K562 (cell line): ENCODE results near the gene SUPT5H. TPM values are rescaled to one million over a fixed set of nuclear protein-coding genes. Genes with fewer than 3 reads are reported as not detected.

Source experiments
- CBFB ChIP-seq: sonication (generic); formaldehyde crosslinking; IDR thresholded peaks from 2 replicates; pipeline ENCODE4 v1.4.0; 2020; ENCODE audit warnings: mild to moderate bottlenecking, missing genetic modification reagents
- CCAR2 ChIP-seq: fragments of 200-400 bp; formaldehyde crosslinking; IDR thresholded peaks from 2 replicates; pipeline ENCODE4 v1.6.1; 2017; ENCODE audit warnings: mild to moderate bottlenecking, low read depth, low read length
- DACH1 ChIP-seq: fragments of 450-650 bp; IDR thresholded peaks from 2 replicates; pipeline ENCODE4 v1.6.1; 2018; ENCODE audit not compliant: partially characterized antibody
- GATAD2A ChIP-seq: fragments of 450-650 bp; IDR thresholded peaks from 2 replicates; pipeline ENCODE4 v1.6.1; 2017
- MECOM ChIP-seq: fragments of 250-450 bp; sonication (Bioruptor Pico); IDR thresholded peaks from 2 replicates; pipeline ENCODE4 v1.8.0; 2022; ENCODE audit warnings: inconsistent platforms
- MIER1 ChIP-seq: fragments of 450-650 bp; IDR thresholded peaks from 2 replicates; pipeline ENCODE4 v1.6.1; 2016; ENCODE audit warnings: antibody characterized with exemption, mild to moderate bottlenecking, low read depth
- MYC ChIP-seq, 2 experiments: fragments of 250-450 bp in 1 of 2; sonication (Bioruptor Pico) in 1 of 2; IDR thresholded peaks; 2 replicates each; pipeline versions ENCODE4 v1.5.1 to v1.6.1; 2012 to 2021; ENCODE audit warnings: low read depth in 2 of 2, borderline replicate concordance in 1 of 2, improper control_type of control experiment in 1 of 2, low read length in 1 of 2, mild to moderate bottlenecking in 1 of 2, moderate library complexity in 1 of 2
- NCOA1 ChIP-seq: fragments of 450-650 bp; IDR thresholded peaks from 2 replicates; pipeline ENCODE4 v1.6.1; 2016; ENCODE audit warnings: low read depth
- NCOA6 ChIP-seq: fragments of 450-650 bp; IDR thresholded peaks from 2 replicates; pipeline ENCODE4 v1.6.1; 2017; ENCODE audit warnings: mild to moderate bottlenecking
- NFATC3 ChIP-seq: fragments of 450-650 bp; IDR thresholded peaks from 2 replicates; pipeline ENCODE4 v1.6.1; 2017; ENCODE audit warnings: mild to moderate bottlenecking
- SMARCC2 ChIP-seq: fragments of 450-650 bp; IDR thresholded peaks from 2 replicates; pipeline ENCODE4 v1.6.1; 2017; ENCODE audit warnings: antibody characterized with exemption, moderate library complexity, mild to moderate bottlenecking, low read depth
- TEAD2 ChIP-seq: fragments of 450-650 bp; IDR thresholded peaks from 2 replicates; pipeline ENCODE4 v1.6.1; 2016; ENCODE audit warnings: missing genetic modification characterization, control low read depth, missing compliant biosample characterization
- U2AF1 ChIP-seq: fragments of 200-400 bp; formaldehyde crosslinking; optimal IDR thresholded peaks from 2 replicates; pipeline ENCODE3; 2017; ENCODE audit warnings: mild to moderate bottlenecking, low read depth, low read length, moderate library complexity
- XRCC5 ChIP-seq: fragments of 200-400 bp; formaldehyde crosslinking; IDR thresholded peaks from 2 replicates; pipeline ENCODE4 v1.6.1; 2017; ENCODE audit warnings: low read depth, mild to moderate bottlenecking, low read length
- ZNF232 ChIP-seq: sonication (generic); formaldehyde crosslinking; IDR thresholded peaks from 2 replicates; pipeline ENCODE4 v1.8.0; 2022; ENCODE audit warnings: mild to moderate bottlenecking, missing genetic modification reagents
- ZNF347 ChIP-seq: fragments of 450-650 bp; formaldehyde crosslinking; IDR thresholded peaks from 2 replicates; pipeline ENCODE4 v1.4.0; 2020; ENCODE audit warnings: low read depth, mild to moderate bottlenecking, moderate library complexity
- ZNF586 ChIP-seq: fragments of 450-650 bp; formaldehyde crosslinking; conservative IDR thresholded peaks from 2 replicates; pipeline ENCODE4 v1.4.0; 2020; ENCODE audit warnings: mild to moderate bottlenecking, moderate library complexity
- ZNF785 ChIP-seq: fragments of 250-450 bp; sonication (Bioruptor Pico); IDR thresholded peaks from 2 replicates; pipeline ENCODE4 v1.4.0; 2020; ENCODE audit warnings: mild to moderate bottlenecking
- polyA plus RNA-seq, 8 experiments: library from polyadenylated mRNA; depleted of rRNA in 4 of 8; stranded (reverse) in 5 of 8; unstranded in 3 of 8; fragments of >200 nt; fragmentation: Nextera tagmentation in 2 of 8; fragmentation: Illumina TruSeq in 1 of 8; extraction: Ambion mirVana in 2 of 8; extraction: Trizol in 1 of 8; gene quantifications; 2 replicates each; pipeline versions ENCODE4 v1.2.1 to v1.2.3, GENCODE V29; 2011 to 2014; ENCODE audit warnings: inconsistent platforms in 1 of 8, missing spikeins in 1 of 8
- total RNA-seq, 7 experiments: library from RNA; depleted of rRNA in 6 of 7; stranded (reverse); fragments of >200 nt in 6 of 7; fragmentation: Illumina TruSeq in 2 of 7; extraction: Trizol in 2 of 7; gene quantifications; 2 replicates each; pipeline versions ENCODE4 v1.2.1 to v1.2.3, GENCODE V29; 2011 to 2021; ENCODE audit warnings: low replicate concordance in 1 of 7
- TF ChIP-seq, protein P1 (sequence below), 2 experiments: fragments of 450-650 bp; IDR thresholded peaks; 2 replicates each; pipeline ENCODE4 v1.6.1; 2018; ENCODE audit warnings: mild to moderate bottlenecking in 2 of 2, low read depth in 1 of 2; ENCODE audit not compliant: partially characterized antibody in 2 of 2
- TF ChIP-seq, protein P2 (sequence below): fragments of 250-450 bp; sonication (Bioruptor Pico); IDR thresholded peaks from 2 replicates; pipeline ENCODE4 v1.4.0; 2020; ENCODE audit warnings: mild to moderate bottlenecking
- TF ChIP-seq, protein P3 (sequence below), 2 experiments: IDR thresholded peaks; 2 replicates each; pipeline ENCODE4 v1.6.1; 2011; ENCODE audit warnings: borderline replicate concordance in 1 of 2, control low read depth in 1 of 2, low read depth in 1 of 2, low read length in 1 of 2, mild to moderate bottlenecking in 1 of 2, mixed read lengths in 1 of 2, moderate library complexity in 1 of 2; ENCODE audit not compliant: insufficient read depth in 1 of 2, insufficient read length in 1 of 2, poor library complexity in 1 of 2, severe bottlenecking in 1 of 2; ENCODE audit errors: extremely low read depth in 1 of 2

Gene SUPT5H
- total and polyA plus RNA-seq, 9 of the 15 experiments (the other 6 are each of a cell fraction or from before 2014, with no cell fraction given): 13.3 to 85.9 (median 35.9) TPM

DNA sequence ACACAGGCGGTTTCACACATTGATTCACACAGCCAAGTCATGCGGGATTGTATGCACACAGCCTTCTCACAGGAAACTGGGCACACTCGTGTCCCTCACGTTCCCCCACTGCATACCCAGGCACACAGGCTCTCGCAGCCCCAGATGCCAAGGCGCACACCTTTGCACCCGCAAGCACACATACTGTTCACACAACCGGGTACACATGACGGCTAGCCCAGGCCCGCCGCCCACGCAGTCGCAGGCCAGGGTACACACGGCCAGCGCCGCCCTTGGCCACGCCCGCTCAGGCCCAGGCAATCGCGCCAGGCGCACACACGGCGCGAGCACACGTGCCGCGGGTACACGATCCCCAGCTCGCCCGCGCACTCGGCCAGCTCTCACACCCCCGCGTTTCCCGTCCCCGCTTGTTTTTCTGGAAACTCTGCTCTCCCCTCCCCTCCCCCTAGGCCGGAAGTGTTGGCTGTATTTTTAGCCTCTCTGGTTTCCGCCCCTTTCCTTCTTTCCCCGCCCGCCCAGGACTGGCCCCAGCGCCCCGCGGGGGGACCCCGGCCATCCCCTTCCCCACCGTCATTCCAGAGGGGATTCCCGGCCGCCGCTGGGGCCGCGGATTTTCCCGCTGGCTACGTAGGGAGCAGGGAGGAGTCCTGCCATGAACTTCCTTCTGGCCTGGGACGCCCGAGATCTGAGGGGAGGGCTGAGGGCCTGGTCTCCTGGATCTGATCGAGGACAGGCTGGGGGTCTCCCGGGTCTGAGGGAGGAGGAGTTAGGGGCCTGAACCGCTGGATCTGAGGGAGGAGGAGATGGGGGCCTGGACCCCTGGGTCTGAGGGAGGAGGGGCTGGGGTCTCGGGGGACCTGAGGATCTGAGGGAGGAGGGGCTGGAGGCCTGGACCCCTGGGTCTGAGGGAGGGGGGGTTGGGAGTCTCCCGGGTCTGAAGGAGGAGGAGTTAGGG is 42.8 kb upstream of the SUPT5H start (continued):
- TF ChIP-seq, protein P1, sequence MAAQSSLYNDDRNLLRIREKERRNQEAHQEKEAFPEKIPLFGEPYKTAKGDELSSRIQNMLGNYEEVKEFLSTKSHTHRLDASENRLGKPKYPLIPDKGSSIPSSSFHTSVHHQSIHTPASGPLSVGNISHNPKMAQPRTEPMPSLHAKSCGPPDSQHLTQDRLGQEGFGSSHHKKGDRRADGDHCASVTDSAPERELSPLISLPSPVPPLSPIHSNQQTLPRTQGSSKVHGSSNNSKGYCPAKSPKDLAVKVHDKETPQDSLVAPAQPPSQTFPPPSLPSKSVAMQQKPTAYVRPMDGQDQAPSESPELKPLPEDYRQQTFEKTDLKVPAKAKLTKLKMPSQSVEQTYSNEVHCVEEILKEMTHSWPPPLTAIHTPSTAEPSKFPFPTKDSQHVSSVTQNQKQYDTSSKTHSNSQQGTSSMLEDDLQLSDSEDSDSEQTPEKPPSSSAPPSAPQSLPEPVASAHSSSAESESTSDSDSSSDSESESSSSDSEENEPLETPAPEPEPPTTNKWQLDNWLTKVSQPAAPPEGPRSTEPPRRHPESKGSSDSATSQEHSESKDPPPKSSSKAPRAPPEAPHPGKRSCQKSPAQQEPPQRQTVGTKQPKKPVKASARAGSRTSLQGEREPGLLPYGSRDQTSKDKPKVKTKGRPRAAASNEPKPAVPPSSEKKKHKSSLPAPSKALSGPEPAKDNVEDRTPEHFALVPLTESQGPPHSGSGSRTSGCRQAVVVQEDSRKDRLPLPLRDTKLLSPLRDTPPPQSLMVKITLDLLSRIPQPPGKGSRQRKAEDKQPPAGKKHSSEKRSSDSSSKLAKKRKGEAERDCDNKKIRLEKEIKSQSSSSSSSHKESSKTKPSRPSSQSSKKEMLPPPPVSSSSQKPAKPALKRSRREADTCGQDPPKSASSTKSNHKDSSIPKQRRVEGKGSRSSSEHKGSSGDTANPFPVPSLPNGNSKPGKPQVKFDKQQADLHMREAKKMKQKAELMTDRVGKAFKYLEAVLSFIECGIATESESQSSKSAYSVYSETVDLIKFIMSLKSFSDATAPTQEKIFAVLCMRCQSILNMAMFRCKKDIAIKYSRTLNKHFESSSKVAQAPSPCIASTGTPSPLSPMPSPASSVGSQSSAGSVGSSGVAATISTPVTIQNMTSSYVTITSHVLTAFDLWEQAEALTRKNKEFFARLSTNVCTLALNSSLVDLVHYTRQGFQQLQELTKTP (IDR thresholded peaks at IDR 0.05; ENCODE audit: low read depth in 1 of 2, partially characterized antibody in 2 of 2): peak in 1 of 2 experiments; percentile 92
- TF ChIP-seq ZNF586 (CRISPR knock-in tag): no peak
- TF ChIP-seq MYC (IDR thresholded peaks at IDR 0.05; ENCODE audit: low read depth, low read length): peak; percentile 90
- TF ChIP-seq MYC (CRISPR knock-in tag; IDR thresholded peaks at IDR 0.05; ENCODE audit: borderline replicate concordance, low read depth): no peak
- TF ChIP-seq GATAD2A: peak; percentile 89
- TF ChIP-seq XRCC5: no peak
- TF ChIP-seq ZNF347 (CRISPR knock-in tag): no peak
- TF ChIP-seq CCAR2: no peak
- no peak; the same call in 1 of the 2 replicates for TF ChIP-seq NCOA6
- TF ChIP-seq DACH1: no peak
- TF ChIP-seq CBFB (CRISPR knock-in tag): no peak
- TF ChIP-seq, protein P2, sequence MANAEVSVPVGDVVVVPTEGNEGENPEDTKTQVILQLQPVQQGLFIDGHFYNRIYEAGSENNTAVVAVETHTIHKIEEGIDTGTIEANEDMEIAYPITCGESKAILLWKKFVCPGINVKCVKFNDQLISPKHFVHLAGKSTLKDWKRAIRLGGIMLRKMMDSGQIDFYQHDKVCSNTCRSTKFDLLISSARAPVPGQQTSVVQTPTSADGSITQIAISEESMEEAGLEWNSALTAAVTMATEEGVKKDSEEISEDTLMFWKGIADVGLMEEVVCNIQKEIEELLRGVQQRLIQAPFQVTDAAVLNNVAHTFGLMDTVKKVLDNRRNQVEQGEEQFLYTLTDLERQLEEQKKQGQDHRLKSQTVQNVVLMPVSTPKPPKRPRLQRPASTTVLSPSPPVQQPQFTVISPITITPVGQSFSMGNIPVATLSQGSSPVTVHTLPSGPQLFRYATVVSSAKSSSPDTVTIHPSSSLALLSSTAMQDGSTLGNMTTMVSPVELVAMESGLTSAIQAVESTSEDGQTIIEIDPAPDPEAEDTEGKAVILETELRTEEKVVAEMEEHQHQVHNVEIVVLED (CRISPR knock-in tag): peak; percentile 49; the same call in 1 of the 2 replicates
- no peak for TF ChIP-seq NFATC3
- no peak for TF ChIP-seq ZNF785 (CRISPR knock-in tag)
- TF ChIP-seq U2AF1: no peak
- no peak for TF ChIP-seq MECOM (CRISPR knock-in tag)
- no peak for TF ChIP-seq TEAD2 (tag)
- TF ChIP-seq ZNF232 (CRISPR knock-in tag): no peak; the same call in 1 of the 2 replicates
- TF ChIP-seq MIER1: no peak
- no peak for TF ChIP-seq SMARCC2
- TF ChIP-seq, protein P3, sequence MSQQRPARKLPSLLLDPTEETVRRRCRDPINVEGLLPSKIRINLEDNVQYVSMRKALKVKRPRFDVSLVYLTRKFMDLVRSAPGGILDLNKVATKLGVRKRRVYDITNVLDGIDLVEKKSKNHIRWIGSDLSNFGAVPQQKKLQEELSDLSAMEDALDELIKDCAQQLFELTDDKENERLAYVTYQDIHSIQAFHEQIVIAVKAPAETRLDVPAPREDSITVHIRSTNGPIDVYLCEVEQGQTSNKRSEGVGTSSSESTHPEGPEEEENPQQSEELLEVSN (IDR thresholded peaks at IDR 0.05; ENCODE audit: borderline replicate concordance in 1 of 2, extremely low read depth in 1 of 2, insufficient read depth in 1 of 2, insufficient read length in 1 of 2, low read depth in 1 of 2, low read length in 1 of 2, poor library complexity in 1 of 2, severe bottlenecking in 1 of 2): peak; percentile 98
- no peak for TF ChIP-seq NCOA1
